Measurements from ENCODE around the gene PHACTR1. TPM values are rescaled to one million over a fixed set of nuclear protein-coding genes. Genes with fewer than 3 reads are reported as not detected.
A peak's percentile ranks its signal among the peaks of the same experiment; 100 is the strongest.
"Not testable (repeated sequence)": the region's sequence is repeated elsewhere in the genome, so short reads cannot be mapped to it uniquely, and the experiment has no call there.

The PHACTR1 gene
- total RNA-seq, 1 experiment from 2014 or later: 15.5 TPM

DNA sequence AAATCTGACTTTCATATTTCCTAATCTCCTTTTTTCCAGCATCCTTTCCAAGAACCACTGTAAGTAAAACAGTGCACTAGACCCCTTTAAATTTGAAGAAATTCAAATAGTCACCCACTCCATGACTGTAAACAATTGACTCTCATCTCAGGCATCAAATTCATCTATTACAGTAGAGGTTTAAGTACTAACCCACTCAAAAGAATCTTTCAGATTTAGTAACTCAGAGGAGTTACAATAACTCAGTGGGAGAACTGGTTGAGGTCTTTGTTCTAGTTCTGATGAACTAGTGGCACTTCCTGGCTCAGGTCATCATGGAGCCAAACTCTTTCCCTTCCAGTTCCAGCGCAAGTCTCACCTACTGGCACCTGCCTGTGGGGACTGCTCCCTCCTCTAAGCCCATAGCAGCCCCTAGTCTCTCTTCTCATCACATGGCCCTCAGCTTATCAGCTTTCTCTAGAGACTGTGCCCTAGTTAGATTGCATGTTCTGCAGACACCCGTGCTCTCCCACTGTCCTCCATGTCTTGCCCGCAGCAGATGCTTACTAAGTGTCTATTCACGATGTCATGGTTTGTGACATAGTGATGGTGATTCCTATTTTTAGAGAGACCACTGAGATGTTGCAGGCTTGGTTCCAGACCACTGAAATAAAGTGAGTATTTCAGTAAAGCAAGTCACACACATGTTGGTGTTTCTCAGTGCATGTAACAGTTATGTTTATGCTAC is 415.5 kb downstream of the PHACTR1 start:
- H3K4me1 Mint-ChIP-seq: peaks cover 25% of the 10 kb centered on the region
- TF ChIP-seq, protein P1, sequence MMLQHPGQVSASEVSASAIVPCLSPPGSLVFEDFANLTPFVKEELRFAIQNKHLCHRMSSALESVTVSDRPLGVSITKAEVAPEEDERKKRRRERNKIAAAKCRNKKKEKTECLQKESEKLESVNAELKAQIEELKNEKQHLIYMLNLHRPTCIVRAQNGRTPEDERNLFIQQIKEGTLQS (CRISPR knock-in tag; conservative IDR thresholded peaks at IDR 0.05): no peak
- no peak for TF ChIP-seq FOXJ3 (CRISPR knock-in tag; IDR thresholded peaks at IDR 0.05; ENCODE audit: borderline replicate concordance)
- TF ChIP-seq, protein P2, sequence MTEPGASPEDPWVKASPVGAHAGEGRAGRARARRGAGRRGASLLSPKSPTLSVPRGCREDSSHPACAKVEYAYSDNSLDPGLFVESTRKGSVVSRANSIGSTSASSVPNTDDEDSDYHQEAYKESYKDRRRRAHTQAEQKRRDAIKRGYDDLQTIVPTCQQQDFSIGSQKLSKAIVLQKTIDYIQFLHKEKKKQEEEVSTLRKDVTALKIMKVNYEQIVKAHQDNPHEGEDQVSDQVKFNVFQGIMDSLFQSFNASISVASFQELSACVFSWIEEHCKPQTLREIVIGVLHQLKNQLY (CRISPR knock-in tag; IDR thresholded peaks at IDR 0.05): no peak
- peak; percentile 44; the same call in 1 of the 2 replicates for ATAC-seq
- no peak overlapping the region for H3K27ac Mint-ChIP-seq
- H3K36me3 Mint-ChIP-seq: peaks cover 3% of the 10 kb centered on the region
- no peak for DNase-seq (ENCODE audit: low spot score)
- peaks cover 8% of the 10 kb centered on the region for H3K9me3 Mint-ChIP-seq
- peaks cover 4% of the 10 kb centered on the region; the same call in 1 of the 2 replicates for H3K27me3 Mint-ChIP-seq (ENCODE audit: low read depth)
- POLR2A ChIA-PET: no interaction called here
- CTCF ChIA-PET: no interaction called here
- H3K4me3 Mint-ChIP-seq: no peak overlapping the region

DNA sequence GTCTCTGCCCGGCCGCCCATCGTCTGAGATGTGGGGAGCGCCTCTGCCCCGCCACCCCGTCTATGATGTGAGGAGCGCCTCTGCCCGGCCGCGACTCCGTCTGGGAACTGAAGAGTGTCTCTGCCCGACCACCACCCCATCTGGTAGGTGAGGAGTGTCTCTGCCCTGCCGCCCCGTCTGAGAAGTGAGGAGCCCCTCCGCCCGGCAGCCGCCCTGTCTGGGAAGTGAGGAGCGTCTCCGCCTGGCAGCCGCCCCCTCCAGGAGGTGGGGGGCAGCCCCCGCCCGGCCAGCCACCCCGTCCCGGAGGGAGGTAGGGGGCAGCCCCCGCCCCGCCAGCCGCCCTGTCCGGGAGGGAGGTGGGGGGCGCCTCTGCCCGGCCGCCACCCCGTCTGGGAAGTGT is 417.3 kb downstream of the PHACTR1 start:
- H3K4me1 Mint-ChIP-seq: peaks cover 37% of the 10 kb centered on the region
- DNase-seq (ENCODE audit: low spot score); H3K27me3 Mint-ChIP-seq (ENCODE audit: low read depth); CTCF ChIA-PET; H3K36me3 Mint-ChIP-seq; H3K9me3 Mint-ChIP-seq; H3K27ac Mint-ChIP-seq; H3K4me3 Mint-ChIP-seq; ATAC-seq; POLR2A ChIA-PET: not testable (repeated sequence)

GRCh38 chr6:13135152-13135551 is 418.6 kb downstream of the PHACTR1 start:
- POLR2A ChIA-PET: interaction anchor here (0.6 kb wide), 1 partner anchor 205 kb away, joined by 3 read pairs; no protein-coding TSS in a partner anchor
- peak overlapping the region; percentile 24 for H3K4me3 Mint-ChIP-seq
- H3K9me3 Mint-ChIP-seq: peaks cover 4% of the 10 kb centered on the region; the same call in 1 of the 2 replicates
- CTCF ChIA-PET: interaction anchor here (1.7 kb wide), 1 partner anchor 13 kb away, joined by 4 read pairs; no protein-coding TSS in a partner anchor
- H3K27ac Mint-ChIP-seq: no peak overlapping the region
- peaks cover 3% of the 10 kb centered on the region for H3K36me3 Mint-ChIP-seq
- DNase-seq (ENCODE audit: low spot score): no peak
- no peak for TF ChIP-seq JUN (CRISPR knock-in tag; IDR thresholded peaks at IDR 0.05)
- no peak for TF ChIP-seq CREB1 (CRISPR knock-in tag; IDR thresholded peaks at IDR 0.05)
- no peak for TF ChIP-seq ZBTB21 (CRISPR knock-in tag; IDR thresholded peaks at IDR 0.05; ENCODE audit: borderline replicate concordance)
- no peak for TF ChIP-seq NFE2L1 (CRISPR knock-in tag; IDR thresholded peaks at IDR 0.05)
- no peak for TF ChIP-seq ZNF281 (CRISPR knock-in tag; IDR thresholded peaks at IDR 0.05)
- H3K4me1 Mint-ChIP-seq: peaks cover 37% of the 10 kb centered on the region
- peak; percentile 77 for ATAC-seq
- peaks cover 4% of the 10 kb centered on the region; the same call in 1 of the 2 replicates for H3K27me3 Mint-ChIP-seq (ENCODE audit: low read depth)

DNA sequence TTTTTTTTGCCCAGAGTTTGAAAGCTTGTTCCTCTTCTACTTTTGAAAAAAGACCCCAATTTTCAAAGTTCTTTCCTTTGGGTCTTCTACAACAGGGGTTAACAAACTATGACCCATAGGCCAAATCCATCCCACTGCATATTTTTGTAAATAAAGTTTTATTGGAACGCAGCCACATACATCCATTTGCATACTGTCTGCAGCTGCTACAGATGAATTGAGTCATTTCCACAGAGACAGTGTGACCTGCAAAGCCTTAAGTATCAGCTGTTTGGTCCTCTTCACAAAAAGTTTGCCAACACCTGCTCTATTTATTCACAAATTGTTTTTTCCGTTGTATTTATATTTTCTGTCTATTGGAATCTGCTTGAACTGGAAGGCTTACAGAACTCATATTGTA is 422.6 kb downstream of the PHACTR1 start:
- CTCF ChIA-PET: interaction anchor here (0.6 to 2.2 kb wide), 4 partner anchors 10 to 990 kb away, joined by 3 to 8 read pairs (median 4); no protein-coding TSS in a partner anchor
- POLR2A ChIA-PET: no interaction called here
- Mint-ChIP-seq H3K4me3 (no peak overlapping the region), H3K36me3 (peaks cover 3% of the 10 kb centered on the region), H3K9me3 (no peaks in the 10 kb centered on the region), H3K27me3 (ENCODE audit: low read depth) (peaks cover 4% of the 10 kb centered on the region; the same call in 1 of the 2 replicates), H3K4me1 (peaks cover 45% of the 10 kb centered on the region), H3K27ac (no peak overlapping the region)
- no peak for DNase-seq (ENCODE audit: low spot score)
- no peak for ATAC-seq
- TF ChIP-seq, protein P3, sequence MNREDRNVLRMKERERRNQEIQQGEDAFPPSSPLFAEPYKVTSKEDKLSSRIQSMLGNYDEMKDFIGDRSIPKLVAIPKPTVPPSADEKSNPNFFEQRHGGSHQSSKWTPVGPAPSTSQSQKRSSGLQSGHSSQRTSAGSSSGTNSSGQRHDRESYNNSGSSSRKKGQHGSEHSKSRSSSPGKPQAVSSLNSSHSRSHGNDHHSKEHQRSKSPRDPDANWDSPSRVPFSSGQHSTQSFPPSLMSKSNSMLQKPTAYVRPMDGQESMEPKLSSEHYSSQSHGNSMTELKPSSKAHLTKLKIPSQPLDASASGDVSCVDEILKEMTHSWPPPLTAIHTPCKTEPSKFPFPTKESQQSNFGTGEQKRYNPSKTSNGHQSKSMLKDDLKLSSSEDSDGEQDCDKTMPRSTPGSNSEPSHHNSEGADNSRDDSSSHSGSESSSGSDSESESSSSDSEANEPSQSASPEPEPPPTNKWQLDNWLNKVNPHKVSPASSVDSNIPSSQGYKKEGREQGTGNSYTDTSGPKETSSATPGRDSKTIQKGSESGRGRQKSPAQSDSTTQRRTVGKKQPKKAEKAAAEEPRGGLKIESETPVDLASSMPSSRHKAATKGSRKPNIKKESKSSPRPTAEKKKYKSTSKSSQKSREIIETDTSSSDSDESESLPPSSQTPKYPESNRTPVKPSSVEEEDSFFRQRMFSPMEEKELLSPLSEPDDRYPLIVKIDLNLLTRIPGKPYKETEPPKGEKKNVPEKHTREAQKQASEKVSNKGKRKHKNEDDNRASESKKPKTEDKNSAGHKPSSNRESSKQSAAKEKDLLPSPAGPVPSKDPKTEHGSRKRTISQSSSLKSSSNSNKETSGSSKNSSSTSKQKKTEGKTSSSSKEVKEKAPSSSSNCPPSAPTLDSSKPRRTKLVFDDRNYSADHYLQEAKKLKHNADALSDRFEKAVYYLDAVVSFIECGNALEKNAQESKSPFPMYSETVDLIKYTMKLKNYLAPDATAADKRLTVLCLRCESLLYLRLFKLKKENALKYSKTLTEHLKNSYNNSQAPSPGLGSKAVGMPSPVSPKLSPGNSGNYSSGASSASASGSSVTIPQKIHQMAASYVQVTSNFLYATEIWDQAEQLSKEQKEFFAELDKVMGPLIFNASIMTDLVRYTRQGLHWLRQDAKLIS (CRISPR knock-in tag; IDR thresholded peaks at IDR 0.05; ENCODE audit: borderline replicate concordance): no peak
- TF ChIP-seq ZNF281 (CRISPR knock-in tag; IDR thresholded peaks at IDR 0.05) (no peak), GABPB1 (CRISPR knock-in tag; IDR thresholded peaks at IDR 0.05) (no peak), PRDM15 (CRISPR knock-in tag; IDR thresholded peaks at IDR 0.05) (no peak)
- TF ChIP-seq, protein P4, sequence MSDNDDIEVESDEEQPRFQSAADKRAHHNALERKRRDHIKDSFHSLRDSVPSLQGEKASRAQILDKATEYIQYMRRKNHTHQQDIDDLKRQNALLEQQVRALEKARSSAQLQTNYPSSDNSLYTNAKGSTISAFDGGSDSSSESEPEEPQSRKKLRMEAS (CRISPR knock-in tag; IDR thresholded peaks at IDR 0.05): no peak

Data from WTC11 (cell line).